ENCODE data around the gene NPRL2.
A peak's percentile ranks its signal among the peaks of the same experiment; 100 is the strongest.

The NPRL2 gene

DNA sequence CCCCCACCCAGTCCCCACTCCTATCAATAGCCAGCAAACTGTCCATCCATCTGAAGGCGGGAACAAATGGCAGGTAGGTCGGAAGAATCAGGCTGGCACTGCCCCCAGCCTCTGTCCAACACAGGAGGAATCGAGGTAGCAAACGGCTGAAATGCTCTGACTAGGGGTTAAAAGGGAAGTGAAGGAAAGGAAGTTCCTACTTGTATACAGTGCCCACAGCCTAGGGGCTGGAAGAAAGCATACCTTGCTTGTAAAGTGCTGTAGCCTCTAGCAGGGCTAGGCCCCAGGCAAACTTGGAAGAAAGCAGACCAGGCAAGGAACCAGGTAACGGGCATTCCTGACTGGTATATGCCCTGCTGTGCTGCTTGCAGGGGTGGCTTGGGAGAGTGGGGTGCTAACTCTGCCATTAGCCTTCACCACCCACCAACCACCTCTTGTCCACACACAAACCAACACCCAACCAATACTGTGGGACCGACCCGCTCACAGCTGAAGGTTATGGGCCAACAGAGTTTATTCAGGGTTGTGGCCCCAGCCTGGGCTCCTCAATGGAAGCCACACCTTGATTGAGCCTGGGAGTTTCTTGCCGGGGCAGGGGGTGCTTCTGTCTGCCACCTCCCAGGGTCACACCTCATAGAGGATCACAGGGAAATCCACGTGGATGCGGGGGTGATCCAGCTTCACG, 24.9 kb downstream of the NPRL2 start:
- no peak for DNase-seq (ENCODE audit: low read depth, low spot score)
- TF ChIP-seq CTCF (IDR thresholded peaks at IDR 0.05; ENCODE audit: insufficient read depth, low read length, missing control alignments), result no peak
- CTCF ChIA-PET, result interaction anchor here (0.5 to 3.9 kb wide), 10 partner anchors 11 to 132 kb away, joined by 3 to 32 read pairs (median 6); partner anchors contain the start of genes HYAL3, NAA80 and RASSF1
- H3K4me3 ChIP-seq (ENCODE audit: low read depth, low read length), result no peak overlapping the region
- POLR2A ChIA-PET, result no interaction called here

- CTCF ChIA-PET, result interaction anchor here (0.6 to 3.5 kb wide), 12 partner anchors 11 to 136 kb away, joined by 3 to 37 read pairs (median 8); partner anchors contain the start of genes HYAL3, NAA80 and RASSF1
- DNase-seq (ENCODE audit: low read depth, low spot score), result no peak
- no peak for TF ChIP-seq CTCF (IDR thresholded peaks at IDR 0.05; ENCODE audit: insufficient read depth, low read length, missing control alignments)
- POLR2A ChIA-PET, result no interaction called here
- H3K4me3 ChIP-seq (ENCODE audit: low read depth, low read length), result no peak overlapping the region
Measured at GRCh38 chr3:50325113-50325480, 25.5 kb downstream of the NPRL2 start.

DNA sequence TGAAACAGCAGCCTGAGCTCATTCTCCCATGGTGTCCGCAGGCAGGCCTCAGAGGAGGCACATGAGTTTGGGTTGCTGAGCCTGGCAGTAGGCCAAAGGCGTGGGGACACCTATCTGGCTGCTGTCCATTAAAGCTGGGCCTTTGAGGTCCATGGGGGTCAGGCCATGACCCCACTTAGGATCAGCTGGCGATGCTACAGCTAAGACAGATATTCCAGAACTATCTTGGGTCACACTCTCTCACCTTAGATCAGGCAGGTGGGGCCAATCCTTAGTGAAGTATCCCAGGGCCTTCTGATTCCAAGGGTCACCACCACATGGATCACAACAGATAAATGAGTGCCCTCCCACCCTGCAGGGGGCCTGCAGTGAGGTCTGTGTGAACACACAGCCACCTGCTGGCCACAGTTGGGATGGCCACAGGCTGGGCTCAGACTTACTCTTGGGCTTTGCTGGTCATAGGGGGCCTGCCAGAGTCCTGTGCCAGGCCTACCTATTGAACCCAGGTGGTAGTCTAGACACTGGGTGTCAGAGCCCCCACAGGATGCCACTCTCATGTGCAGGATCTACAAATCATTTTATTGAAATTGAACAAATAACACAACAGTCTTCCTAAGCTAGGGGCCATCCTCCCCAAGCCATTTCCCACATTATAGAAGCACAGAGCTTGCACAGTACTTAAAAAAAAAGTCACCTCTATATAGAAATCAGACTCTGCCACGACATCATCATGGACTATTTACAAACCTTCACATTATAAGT, 26.0 kb downstream of the NPRL2 start:
- TF ChIP-seq CTCF (IDR thresholded peaks at IDR 0.05; ENCODE audit: insufficient read depth, low read length, missing control alignments), result peak; percentile 93
- ChIA-PET CTCF (interaction anchor here (0.6 to 3.5 kb wide), 18 partner anchors 9 to 135 kb away, joined by 3 to 37 read pairs (median 6); partner anchors contain the start of genes HYAL3, NAA80 and RASSF1), POLR2A (interaction anchor here (1.0 kb wide), 2 partner anchors 12 to 98 kb away, joined by 3 read pairs; no protein-coding TSS in a partner anchor)
- H3K4me3 ChIP-seq (ENCODE audit: low read depth, low read length), result no peak overlapping the region
- DNase-seq (ENCODE audit: low read depth, low spot score), result no peak

GRCh38 chr3:50323614-50324199, 26.9 kb downstream of the NPRL2 start:
- TF ChIP-seq CTCF (IDR thresholded peaks at IDR 0.05; ENCODE audit: insufficient read depth, low read length, missing control alignments), result no peak
- CTCF ChIA-PET, result interaction anchor here (0.7 to 3.5 kb wide), 20 partner anchors 9 to 134 kb away, joined by 3 to 37 read pairs (median 7); partner anchors contain the start of genes HYAL3, NAA80 and RASSF1
- POLR2A ChIA-PET, result interaction anchor here (1.0 kb wide), 2 partner anchors 13 to 97 kb away, joined by 3 read pairs; no protein-coding TSS in a partner anchor
- DNase-seq (ENCODE audit: low read depth, low spot score), result no peak
- H3K4me3 ChIP-seq (ENCODE audit: low read depth, low read length), result no peak overlapping the region

GRCh38 chr3:50323092-50323600, 27.4 kb downstream of the NPRL2 start:
- CTCF ChIA-PET, result interaction anchor here (1.1 to 3.5 kb wide), 13 partner anchors 9 to 130 kb away, joined by 3 to 37 read pairs (median 9); partner anchors contain the start of genes HYAL3, NAA80 and RASSF1
- no peak for DNase-seq (ENCODE audit: low read depth, low spot score)
- no peak overlapping the region for H3K4me3 ChIP-seq (ENCODE audit: low read depth, low read length)
- POLR2A ChIA-PET, result no interaction called here
- no peak for TF ChIP-seq CTCF (IDR thresholded peaks at IDR 0.05; ENCODE audit: insufficient read depth, low read length, missing control alignments)
